ENCODE measurements around the gene GNAZ.
A peak's percentile ranks its signal among the peaks of the same experiment; 100 is the strongest.
"Not testable (repeated sequence)": the region's sequence is repeated elsewhere in the genome, so short reads cannot be mapped to it uniquely, and the experiment has no call there.

The GNAZ gene

GRCh38 chr22:23133922-23134321, 63.6 kb downstream of the GNAZ start:
- DNase-seq (ENCODE audit: low read depth) = no peak

- DNase-seq (ENCODE audit: low read depth) = not testable (repeated sequence)
Measured at GRCh38 chr22:23136991-23137390, 66.7 kb downstream of the GNAZ start.

- no peak for DNase-seq (ENCODE audit: low read depth)
Measured at GRCh38 chr22:23137468-23137867, 67.1 kb downstream of the GNAZ start.

GRCh38 chr22:23137905-23138561, 67.7 kb downstream of the GNAZ start:
- DNase-seq (ENCODE audit: low read depth) = no peak

- no peak for DNase-seq (ENCODE audit: low read depth)
Measured at GRCh38 chr22:23138584-23139435, 68.5 kb downstream of the GNAZ start.

- DNase-seq (ENCODE audit: low read depth) = no peak
Measured at GRCh38 chr22:23140385-23140784, 70.1 kb downstream of the GNAZ start.

- no peak for DNase-seq (ENCODE audit: low read depth)
Measured at GRCh38 chr22:23142546-23143105, 72.3 kb downstream of the GNAZ start.

- DNase-seq (ENCODE audit: low read depth) = no peak
Measured at GRCh38 chr22:23143119-23143518, 72.8 kb downstream of the GNAZ start.

GRCh38 chr22:23144432-23144831, 74.1 kb downstream of the GNAZ start:
- DNase-seq (ENCODE audit: low read depth) = no peak

- peak; percentile 98 for DNase-seq (ENCODE audit: low read depth)
Measured at GRCh38 chr22:23144932-23145877, 74.9 kb downstream of the GNAZ start, which contains the start of gene RAB36. Gene RAB36, plus strand, starts transcription at chr22:23145477. Its CDS starts 1,140 bp downstream, at chr22:23146617.

GRCh38 chr22:23145878-23146470, 75.7 kb downstream of the GNAZ start:
- no peak for DNase-seq (ENCODE audit: low read depth)

GRCh38 chr22:23146478-23147205, 76.3 kb downstream of the GNAZ start:
- no peak for DNase-seq (ENCODE audit: low read depth)

GRCh38 chr22:23147617-23148387, 77.5 kb downstream of the GNAZ start:
- DNase-seq (ENCODE audit: low read depth) = no peak

GRCh38 chr22:23149743-23150238, 79.5 kb downstream of the GNAZ start:
- no peak for DNase-seq (ENCODE audit: low read depth)

- DNase-seq (ENCODE audit: low read depth) = no peak
Measured at GRCh38 chr22:23150762-23151161, 80.4 kb downstream of the GNAZ start.

GRCh38 chr22:23151827-23152226, 81.5 kb downstream of the GNAZ start:
- no peak for DNase-seq (ENCODE audit: low read depth)

GRCh38 chr22:23152238-23153114, 82.2 kb downstream of the GNAZ start:
- no peak for DNase-seq (ENCODE audit: low read depth)

- no peak for DNase-seq (ENCODE audit: low read depth)
Measured at GRCh38 chr22:23153994-23154393, 83.7 kb downstream of the GNAZ start.

- no peak for DNase-seq (ENCODE audit: low read depth)
Measured at GRCh38 chr22:23154461-23154860, 84.1 kb downstream of the GNAZ start.

Measured in non-pigmented ciliary epithelial cell (primary cell).